Measurements from ENCODE around the gene NAA35. TPM values are rescaled to one million over a fixed set of nuclear protein-coding genes. Genes with fewer than 3 reads are reported as not detected.

Gene NAA35
- total and polyA plus RNA-seq, 2 of the 8 experiments (the other 6 are each of a cell fraction or from before 2014, with no cell fraction given): 12.9 to 35.2 TPM

DNA sequence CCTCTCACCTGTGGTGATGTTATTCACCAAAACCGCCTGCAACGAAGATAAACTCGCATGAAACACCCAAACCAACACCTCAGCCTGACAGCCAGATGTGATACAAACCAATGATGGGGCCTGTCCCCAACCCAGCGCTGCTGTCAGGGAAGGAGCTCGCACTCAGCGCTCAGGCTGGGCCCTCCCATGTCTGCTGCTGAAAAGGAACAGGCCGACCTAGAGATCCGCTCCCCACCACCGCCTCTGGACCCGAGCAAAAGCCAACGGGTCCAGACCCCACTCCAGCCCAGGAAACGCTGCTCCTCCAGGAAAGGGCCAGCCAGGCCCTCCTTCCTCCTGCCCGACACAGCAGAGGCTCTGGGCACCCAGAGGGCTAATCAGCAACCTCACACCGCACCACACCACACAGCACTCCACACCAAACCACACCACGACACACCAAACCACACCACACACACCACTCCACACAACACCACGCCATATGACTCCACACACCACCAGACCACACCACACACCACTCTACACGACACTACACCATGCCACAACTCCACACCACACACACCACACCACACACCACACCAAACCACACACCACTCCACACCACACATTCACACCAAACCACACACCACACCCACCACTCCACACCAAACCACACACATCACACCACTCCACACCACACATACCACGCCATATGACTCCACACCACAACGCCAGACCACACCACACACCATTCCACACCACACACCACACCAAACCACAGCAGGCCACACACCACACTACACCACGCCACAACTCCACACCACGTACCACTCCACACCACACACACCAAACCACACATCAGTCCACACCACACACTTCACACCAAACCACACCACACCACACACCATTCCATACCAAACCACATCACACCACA is 111.9 kb downstream of the NAA35 start:
- Histone ChIP-seq H3K4ac (replicated peaks; ENCODE audit: insufficient read length, low read depth, low read length) (no peak overlapping the region), H3K9me3 (ENCODE audit: insufficient read depth in 2 of 2, low read depth in 1 of 2, low read length in 1 of 2) (no peaks in the 10 kb centered on the region), H2BK5ac (ENCODE audit: low read depth, low read length) (peak overlapping the region; percentile 49), H3K4me2 (ENCODE audit: insufficient read depth in 1 of 2, low read depth in 2 of 2, low read length in 2 of 2) (no peak overlapping the region), H4K20me1 (replicated peaks in 1 of 2; ENCODE audit: control insufficient read depth in 1 of 2, insufficient read depth in 2 of 2, low read length in 2 of 2) (peaks cover 0 to 12% of the 10 kb centered on the region in 2 experiments), H3K23me2 (ENCODE audit: low read depth, low read length) (peaks cover 10% of the 10 kb centered on the region), H3K79me1 (ENCODE audit: low read depth, low read length) (peaks cover 11% of the 10 kb centered on the region), H3K56ac (replicated peaks; ENCODE audit: insufficient read length, low read depth, low read length) (peak overlapping the region; percentile 100), H2AK5ac (ENCODE audit: low read depth, low read length) (peak overlapping the region; percentile 60; the same call in 1 of the 2 replicates), H3K18ac (ENCODE audit: extremely low read depth, low read length) (no peak overlapping the region), H4K8ac (ENCODE audit: extremely low read depth, insufficient read depth, low read length) (peak overlapping the region; percentile 35; the same call in 1 of the 2 replicates), H3K23ac (ENCODE audit: insufficient read length) (peak overlapping the region; percentile 12), H4K5ac (ENCODE audit: insufficient read length, low read depth, low read length) (peak overlapping the region; percentile 5), H3K79me2 (ENCODE audit: control insufficient read depth in 1 of 2, insufficient read depth in 2 of 2, low read length in 2 of 2) (peaks cover 0 to 2% of the 10 kb centered on the region in 2 experiments; a peak in 1 of 4 replicates), H2BK15ac (ENCODE audit: low read length) (0 out of 2 replicates have a peak overlapping the region, but pooled peaks have one; percentile 24), H3K4me1 (replicated peaks in 1 of 4; ENCODE audit: control insufficient read depth in 3 of 4, insufficient read depth in 4 of 4, low read length in 3 of 4) (no peaks in the 10 kb centered on the region; a peak in 1 of 7 replicates), H3K4me3 (ENCODE audit: extremely low read depth in 1 of 4, insufficient read depth in 2 of 4, low read depth in 3 of 4, low read length in 4 of 4) (no peak overlapping the region), H3K14ac (ENCODE audit: insufficient read length) (no peak overlapping the region), H2BK120ac (replicated peaks; ENCODE audit: low read depth, low read length) (no peak overlapping the region), H3K27ac (ENCODE audit: low read depth, low read length) (no peak overlapping the region), H3K27me3 (replicated peaks in 1 of 4; ENCODE audit: control insufficient read depth in 3 of 4, extremely low read depth in 1 of 4, insufficient read depth in 3 of 4, low read length in 3 of 4) (no peaks in the 10 kb centered on the region; a peak in 1 of 7 replicates), H2BK20ac (ENCODE audit: low read length) (no peak overlapping the region), H2BK12ac (ENCODE audit: low read depth, low read length) (peak overlapping the region; percentile 5; the same call in 1 of the 2 replicates), H3K9ac (replicated peaks in 1 of 4; ENCODE audit: extremely low read depth in 1 of 4, low read depth in 3 of 4, low read length in 3 of 4) (0 out of 7 replicates have a peak overlapping the region, but pooled peaks of 1 of the 4 experiments have one; percentile 13), H4K91ac (replicated peaks; ENCODE audit: insufficient read length, low read length) (peak overlapping the region; percentile 99), H3K36me3 (ENCODE audit: control insufficient read depth in 2 of 4, insufficient read depth in 4 of 4, low read length in 3 of 4) (no peaks in the 10 kb centered on the region), H2AFZ (ENCODE audit: low read length) (no peak overlapping the region)
- FAIRE-seq (no peak), DNase-seq (ENCODE audit: low read depth in 1 of 2, low spot score in 2 of 2) (no peak)
- ChIA-PET CTCF (ENCODE audit: partially characterized antibody) (interaction anchor here (1.4 kb wide), 1 partner anchor 20 kb away, joined by 3 read pairs; no protein-coding TSS in a partner anchor), POLR2A (ENCODE audit: partially characterized antibody) (no interaction called here)
- TF ChIP-seq SIRT6 (IDR thresholded peaks at IDR 0.05; ENCODE audit: low read length): no peak
- no peak for TF ChIP-seq POLR2A (IDR thresholded peaks at IDR 0.05; ENCODE audit: control extremely low read depth in 1 of 2, low read depth in 2 of 2, low read length in 2 of 2)
- no peak for TF ChIP-seq SAP30 (IDR thresholded peaks at IDR 0.05; ENCODE audit: insufficient read depth, insufficient replicate concordance, low read length)
- TF ChIP-seq RAD21 (IDR thresholded peaks at IDR 0.05 in 1 of 2, conservative IDR thresholded peaks at IDR 0.05 in 1 of 2; ENCODE audit: low read depth in 2 of 2, low read length in 2 of 2): no peak
- no peak for TF ChIP-seq GTF2F1 (IDR thresholded peaks at IDR 0.05; ENCODE audit: borderline replicate concordance, low read depth, low read length)
- TF ChIP-seq, protein P1, sequence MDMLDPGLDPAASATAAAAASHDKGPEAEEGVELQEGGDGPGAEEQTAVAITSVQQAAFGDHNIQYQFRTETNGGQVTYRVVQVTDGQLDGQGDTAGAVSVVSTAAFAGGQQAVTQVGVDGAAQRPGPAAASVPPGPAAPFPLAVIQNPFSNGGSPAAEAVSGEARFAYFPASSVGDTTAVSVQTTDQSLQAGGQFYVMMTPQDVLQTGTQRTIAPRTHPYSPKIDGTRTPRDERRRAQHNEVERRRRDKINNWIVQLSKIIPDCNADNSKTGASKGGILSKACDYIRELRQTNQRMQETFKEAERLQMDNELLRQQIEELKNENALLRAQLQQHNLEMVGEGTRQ (IDR thresholded peaks at IDR 0.05; ENCODE audit: low read length): no peak
- TF ChIP-seq, protein P2, sequence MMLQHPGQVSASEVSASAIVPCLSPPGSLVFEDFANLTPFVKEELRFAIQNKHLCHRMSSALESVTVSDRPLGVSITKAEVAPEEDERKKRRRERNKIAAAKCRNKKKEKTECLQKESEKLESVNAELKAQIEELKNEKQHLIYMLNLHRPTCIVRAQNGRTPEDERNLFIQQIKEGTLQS (IDR thresholded peaks at IDR 0.05; ENCODE audit: insufficient read depth, low read depth, low read length): no peak
- no peak for TF ChIP-seq SRF (IDR thresholded peaks at IDR 0.05; ENCODE audit: low read depth, low read length)
- TF ChIP-seq HDAC6 (IDR thresholded peaks at IDR 0.05; ENCODE audit: low read depth, low read length): no peak
- 89 to 100% methylated on average over 2 to 21 of the region's 21 CpGs for WGBS, 2 experiments (ENCODE audit: extremely low coverage in 1 of 2, insufficient coverage in 1 of 2, insufficient read length in 1 of 2, insufficient replicate concordance in 2 of 2, low coverage in 1 of 2, low lambda C conversion rate in 2 of 2, missing lambda C conversion rate in 1 of 2)
